ENCODE data around the gene CNTNAP2.

DNA sequence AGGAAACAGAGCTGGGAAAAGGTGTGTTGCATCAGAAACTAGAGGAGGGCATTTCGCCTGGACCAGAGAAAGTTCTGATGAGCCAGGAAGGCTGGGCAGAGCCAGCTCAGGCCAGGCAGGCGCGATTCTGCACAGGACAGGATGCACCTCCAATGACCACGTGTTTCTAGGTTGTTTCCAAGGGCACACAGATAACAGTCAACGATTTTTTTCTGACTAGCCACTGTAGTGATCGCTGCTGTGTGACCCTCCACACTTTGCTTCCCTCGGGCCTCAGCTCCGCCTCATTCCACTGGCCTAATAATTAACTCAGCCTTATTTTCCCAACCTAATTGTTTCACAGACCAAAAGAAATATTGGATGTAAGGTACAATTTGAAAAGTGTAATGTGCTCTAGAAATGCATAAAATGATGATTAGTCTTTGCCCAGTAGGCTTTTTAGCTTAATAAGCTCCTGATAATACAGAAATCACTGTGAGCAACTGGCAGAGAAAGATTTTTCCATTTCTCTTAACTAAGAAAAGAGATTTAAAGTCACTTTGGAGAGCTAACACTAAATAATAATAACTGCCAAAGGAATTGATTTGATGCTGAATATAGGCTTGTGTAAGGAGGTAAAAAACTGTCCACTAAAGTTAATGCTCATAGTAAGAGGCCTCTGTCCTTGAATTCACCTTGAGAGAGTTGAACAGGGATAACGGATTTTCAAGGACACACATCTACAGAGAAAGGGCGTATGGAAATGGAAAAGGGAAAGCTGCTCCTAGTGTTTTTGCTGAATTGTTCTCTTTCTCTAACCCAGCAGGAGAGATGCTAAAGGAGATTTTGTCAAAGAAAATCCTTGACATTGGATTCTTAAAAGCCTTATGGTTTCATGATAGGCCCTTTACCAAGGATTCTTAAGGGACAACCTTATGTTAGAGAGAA is 2183.0 kb downstream of the CNTNAP2 start:
- TF ChIP-seq, protein P1, sequence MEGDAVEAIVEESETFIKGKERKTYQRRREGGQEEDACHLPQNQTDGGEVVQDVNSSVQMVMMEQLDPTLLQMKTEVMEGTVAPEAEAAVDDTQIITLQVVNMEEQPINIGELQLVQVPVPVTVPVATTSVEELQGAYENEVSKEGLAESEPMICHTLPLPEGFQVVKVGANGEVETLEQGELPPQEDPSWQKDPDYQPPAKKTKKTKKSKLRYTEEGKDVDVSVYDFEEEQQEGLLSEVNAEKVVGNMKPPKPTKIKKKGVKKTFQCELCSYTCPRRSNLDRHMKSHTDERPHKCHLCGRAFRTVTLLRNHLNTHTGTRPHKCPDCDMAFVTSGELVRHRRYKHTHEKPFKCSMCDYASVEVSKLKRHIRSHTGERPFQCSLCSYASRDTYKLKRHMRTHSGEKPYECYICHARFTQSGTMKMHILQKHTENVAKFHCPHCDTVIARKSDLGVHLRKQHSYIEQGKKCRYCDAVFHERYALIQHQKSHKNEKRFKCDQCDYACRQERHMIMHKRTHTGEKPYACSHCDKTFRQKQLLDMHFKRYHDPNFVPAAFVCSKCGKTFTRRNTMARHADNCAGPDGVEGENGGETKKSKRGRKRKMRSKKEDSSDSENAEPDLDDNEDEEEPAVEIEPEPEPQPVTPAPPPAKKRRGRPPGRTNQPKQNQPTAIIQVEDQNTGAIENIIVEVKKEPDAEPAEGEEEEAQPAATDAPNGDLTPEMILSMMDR (conservative IDR thresholded peaks at IDR 0.05; ENCODE audit: low read depth, low read length) = no peak
- no peak for TF ChIP-seq POLR2A (IDR thresholded peaks at IDR 0.05; ENCODE audit: low read depth, low read length)
- no peak for TF ChIP-seq FOS (IDR thresholded peaks at IDR 0.05; ENCODE audit: low read depth, low read length)
- TF ChIP-seq, protein P2, sequence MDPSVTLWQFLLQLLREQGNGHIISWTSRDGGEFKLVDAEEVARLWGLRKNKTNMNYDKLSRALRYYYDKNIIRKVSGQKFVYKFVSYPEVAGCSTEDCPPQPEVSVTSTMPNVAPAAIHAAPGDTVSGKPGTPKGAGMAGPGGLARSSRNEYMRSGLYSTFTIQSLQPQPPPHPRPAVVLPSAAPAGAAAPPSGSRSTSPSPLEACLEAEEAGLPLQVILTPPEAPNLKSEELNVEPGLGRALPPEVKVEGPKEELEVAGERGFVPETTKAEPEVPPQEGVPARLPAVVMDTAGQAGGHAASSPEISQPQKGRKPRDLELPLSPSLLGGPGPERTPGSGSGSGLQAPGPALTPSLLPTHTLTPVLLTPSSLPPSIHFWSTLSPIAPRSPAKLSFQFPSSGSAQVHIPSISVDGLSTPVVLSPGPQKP (IDR thresholded peaks at IDR 0.05; ENCODE audit: borderline replicate concordance, low read depth, low read length) = no peak
- no peak for TF ChIP-seq RCOR1 (IDR thresholded peaks at IDR 0.05; ENCODE audit: insufficient replicate concordance, low read length)
- TF ChIP-seq BHLHE40 (IDR thresholded peaks at IDR 0.05; ENCODE audit: low read depth, low read length) = no peak
- no peak for TF ChIP-seq NFE2L2 (IDR thresholded peaks at IDR 0.05; ENCODE audit: low read depth, low read length)
